Fibroblast of lung (primary cell): ENCODE measurements around the gene NDUFB1. TPM values are rescaled to one million over a fixed set of nuclear protein-coding genes. Genes with fewer than 3 reads are reported as not detected.

Experiments used
- DNase-seq, 2 donors: peaks; one replicate each; pipeline versions ENCODE4 v3.0.0 to v3.0.0-alpha.2; 2010; ENCODE audit warnings: low read depth in 2 of 2
- H2AFZ ChIP-seq: 2 replicates; pipeline ENCODE4 v1.5.1; 2012; ENCODE audit warnings: low read length, control low read depth, inconsistent platforms
- H3K27ac ChIP-seq: 2 replicates; pipeline ENCODE4 v1.5.1; 2011; ENCODE audit warnings: low read length, control low read depth; ENCODE audit not compliant: insufficient read depth
- H3K27me3 ChIP-seq: 2 replicates; pipeline ENCODE4 v1.5.1; 2011; ENCODE audit warnings: mild to moderate bottlenecking, low read length; ENCODE audit not compliant: control insufficient read depth, insufficient read depth
- H3K36me3 ChIP-seq: 2 replicates; pipeline ENCODE4 v1.5.1; 2011; ENCODE audit warnings: low read length; ENCODE audit not compliant: control insufficient read depth, insufficient read depth
- H3K4me1 ChIP-seq: 2 replicates; pipeline ENCODE4 v1.5.1; 2011; ENCODE audit warnings: low read length; ENCODE audit not compliant: control insufficient read depth, insufficient read depth; ENCODE audit errors: extremely low read depth
- H3K4me2 ChIP-seq: 2 replicates; pipeline ENCODE4 v1.5.1; 2011; ENCODE audit warnings: low read length, control low read depth; ENCODE audit not compliant: insufficient read depth; ENCODE audit errors: extremely low read depth
- H3K4me3 ChIP-seq, 4 experiments: fragments of 200-600 bp in 1 of 4; sonication (generic) in 1 of 4; replicated peaks in 1 of 4; 2 replicates each; pipeline ENCODE4 v1.5.1; 2011 to 2016; ENCODE audit warnings: low read length in 4 of 4, low read depth in 3 of 4, mild to moderate bottlenecking in 3 of 4, control low read depth in 2 of 4, inconsistent platforms in 1 of 4, mixed read lengths in 1 of 4; ENCODE audit not compliant: insufficient read depth in 1 of 4; ENCODE audit errors: control extremely low read depth in 1 of 4
- H3K79me2 ChIP-seq: 2 replicates; pipeline ENCODE4 v1.5.1; 2012; ENCODE audit warnings: mild to moderate bottlenecking, low read length, inconsistent platforms; ENCODE audit not compliant: control insufficient read depth, insufficient read depth
- H3K9ac ChIP-seq: 2 replicates; pipeline ENCODE4 v1.5.1; 2011; ENCODE audit warnings: mild to moderate bottlenecking, low read length, control low read depth; ENCODE audit not compliant: insufficient read depth
- H3K9me3 ChIP-seq: 2 replicates; pipeline ENCODE4 v1.5.1; 2012; ENCODE audit warnings: low read depth, low read length; ENCODE audit not compliant: control insufficient read depth, insufficient read depth
- H4K20me1 ChIP-seq: 2 replicates; pipeline ENCODE4 v1.5.1; 2011; ENCODE audit warnings: low read length; ENCODE audit not compliant: control insufficient read depth, insufficient read depth; ENCODE audit errors: extremely low read depth
- CTCF ChIP-seq, 2 donors: IDR thresholded peaks in 1 of 2; conservative IDR thresholded peaks in 1 of 2; 1 replicate in 1 of 2; 2 replicates in 1 of 2; pipeline ENCODE4 v1.5.1; 2011 to 2012; ENCODE audit warnings: low read length in 2 of 2, control low read depth in 1 of 2, inconsistent platforms in 1 of 2, low read depth in 1 of 2, mild to moderate bottlenecking in 1 of 2
- EZH2 ChIP-seq: IDR thresholded peaks from 2 replicates; pipeline ENCODE4 v1.5.1; 2012; ENCODE audit warnings: low read length, control low read depth, mild to moderate bottlenecking; ENCODE audit errors: missing control alignments
- polyA plus RNA-seq, 2 donors: library from polyadenylated mRNA; depleted of rRNA in 1 of 2; stranded (reverse) in 1 of 2; unstranded in 1 of 2; fragments of >200 nt; gene quantifications; 2 replicates each; pipeline ENCODE4 v1.2.1, GENCODE V29; 2011 to 2012; ENCODE audit warnings: missing spikeins in 1 of 2
- total RNA-seq: library from RNA; depleted of rRNA; stranded (reverse); fragments of >200 nt; gene quantifications from 2 replicates; pipeline ENCODE4 v1.2.1, GENCODE V29; 2014

Gene NDUFB1
- total and polyA plus RNA-seq, 2 donors (not counting 1 experiment from before 2014, with no cell fraction given) = 310 to 569 TPM

DNA sequence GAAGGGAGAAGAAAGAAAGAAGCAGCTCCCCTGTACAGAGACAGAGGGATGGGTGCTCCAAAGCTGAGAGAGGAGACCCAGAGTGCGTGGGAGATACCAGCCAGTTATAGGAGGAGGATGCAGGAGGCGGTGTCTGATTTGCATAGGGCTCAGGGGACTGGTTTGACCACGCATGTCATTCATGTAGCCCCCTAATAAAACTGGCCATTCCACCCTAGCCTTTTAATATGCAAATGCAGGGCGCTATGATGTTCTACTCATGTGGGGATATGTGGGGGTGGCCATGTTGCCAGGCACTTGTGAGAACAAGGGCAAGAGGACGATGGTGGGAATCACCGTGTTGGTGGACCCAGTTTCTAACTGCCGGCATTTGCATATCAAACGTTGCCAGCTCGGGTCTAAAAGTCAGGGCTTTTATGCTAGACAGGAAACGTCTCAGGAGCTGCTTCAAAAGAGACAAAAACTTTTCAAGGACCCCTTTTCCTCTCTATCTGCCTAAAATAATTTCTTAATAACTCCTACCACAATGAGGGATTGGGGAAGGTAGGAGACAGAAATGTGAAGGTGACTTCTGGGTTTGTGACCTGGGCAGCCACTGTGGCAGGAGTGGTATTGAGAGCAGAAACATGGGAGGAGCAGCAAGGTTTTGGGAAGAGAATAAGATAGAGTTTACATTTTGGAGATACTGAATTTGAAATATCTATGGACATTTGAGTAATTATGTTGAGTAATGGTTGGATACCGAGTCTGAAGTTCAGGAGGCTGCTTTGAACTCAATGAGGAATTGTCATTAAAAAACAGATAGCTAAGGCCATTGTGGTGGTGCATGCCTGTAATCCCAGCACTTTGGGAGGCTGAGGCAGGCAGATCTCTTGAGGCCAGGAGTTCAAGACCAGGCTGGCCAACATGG, 12.9 kb downstream of the NDUFB1 start:
- H3K27me3 ChIP-seq = no peaks in the 10 kb centered on the region
- no peak for DNase-seq
- H3K79me2 ChIP-seq = peaks cover 14% of the 10 kb centered on the region
- H3K4me3 ChIP-seq = no peak overlapping the region
- no peak overlapping the region for H3K4me2 ChIP-seq
- no peak overlapping the region for H2AFZ ChIP-seq
- H3K27ac ChIP-seq = no peak overlapping the region
- no peaks in the 10 kb centered on the region for H3K36me3 ChIP-seq
- H3K9ac ChIP-seq = no peak overlapping the region
- H4K20me1 ChIP-seq = no peaks in the 10 kb centered on the region
- no peak for TF ChIP-seq EZH2
- TF ChIP-seq CTCF (conservative IDR thresholded peaks at IDR 0.05 in 1 of 2, IDR thresholded peaks at IDR 0.05 in 1 of 2; ENCODE audit: low read depth in 1 of 2, low read length in 2 of 2) = no peak
- H3K4me1 ChIP-seq = peaks cover 4% of the 10 kb centered on the region
- H3K9me3 ChIP-seq = no peaks in the 10 kb centered on the region

GRCh38 chr14:92106143-92106926, 15.2 kb downstream of the NDUFB1 start, which contains the start of gene ATXN3:
Gene ATXN3 (minus strand): TSS chr14:92106582. CDS start chr14:92106552, 30 bp downstream.
- peak; percentile 99 for DNase-seq
- H3K4me2 ChIP-seq = peak within 1 kb of the TSS; percentile 69
- H3K79me2 ChIP-seq = peaks cover 20% of the 10 kb centered on the region
- H3K36me3 ChIP-seq = no peaks in the 10 kb centered on the region
- peaks cover 4% of the 10 kb centered on the region for H3K4me1 ChIP-seq
- no peak for TF ChIP-seq EZH2
- TF ChIP-seq CTCF (conservative IDR thresholded peaks at IDR 0.05 in 1 of 2, IDR thresholded peaks at IDR 0.05 in 1 of 2; ENCODE audit: low read depth in 1 of 2, low read length in 2 of 2) = peak; percentile 63 to 83
- peak within 1 kb of the TSS; percentile 66 for H2AFZ ChIP-seq
- H3K4me3 ChIP-seq = peak within 1 kb of the TSS; percentile 72 to 98 (median 82)
- H3K27ac ChIP-seq = peak within 1 kb of the TSS; percentile 91
- peak within 1 kb of the TSS; percentile 86 for H3K9ac ChIP-seq
- H3K27me3 ChIP-seq = no peaks in the 10 kb centered on the region
- H3K9me3 ChIP-seq = no peaks in the 10 kb centered on the region
- H4K20me1 ChIP-seq = no peaks in the 10 kb centered on the region

- H2AFZ ChIP-seq = peak overlapping the region; percentile 48
- peak overlapping the region; percentile 86 for H3K9ac ChIP-seq
- peaks cover 21% of the 10 kb centered on the region for H3K79me2 ChIP-seq
- TF ChIP-seq CTCF (conservative IDR thresholded peaks at IDR 0.05 in 1 of 2, IDR thresholded peaks at IDR 0.05 in 1 of 2; ENCODE audit: low read depth in 1 of 2, low read length in 2 of 2) = no peak
- no peak for TF ChIP-seq EZH2
- no peaks in the 10 kb centered on the region for H3K36me3 ChIP-seq
- no peaks in the 10 kb centered on the region for H4K20me1 ChIP-seq
- peak; percentile 55 to 68 for DNase-seq
- H3K4me3 ChIP-seq = peak overlapping the region; percentile 72 to 98 (median 82)
- peaks cover 4% of the 10 kb centered on the region for H3K4me1 ChIP-seq
- H3K27me3 ChIP-seq = no peaks in the 10 kb centered on the region
- H3K4me2 ChIP-seq = peak overlapping the region; percentile 69
- H3K9me3 ChIP-seq = no peaks in the 10 kb centered on the region
- H3K27ac ChIP-seq = peak overlapping the region; percentile 91
Measured at GRCh38 chr14:92105893-92106142, 15.7 kb downstream of the NDUFB1 start.
